IMR-90 (cell line): Measurements from ENCODE around the gene PCYT2. TPM values are rescaled to one million over a fixed set of nuclear protein-coding genes. Genes with fewer than 3 reads are reported as not detected.

Experiments
- ATAC-seq: fragments of 200-7000 bp; cut with Tn5 transposase; 2 replicates; pipeline ENCODE4 v1.9.1; 2020; ENCODE audit warnings: low read depth, mild to moderate bottlenecking, moderate library complexity
- BruUV-seq: library from RNA; stranded (reverse); fragments of 400-500 nt; replicated peaks from 2 replicates; lab custom pipeline; 2021; lab: Mats Ljungman, UMichigan
- CTCF ChIA-PET: fragments of 300-600 bp; formaldehyde crosslinking; extraction: SDS; loops from one replicate; lab custom pipeline; 2021; ENCODE audit warnings: antibody characterized with exemption; lab: Yijun Ruan, JAX
- POLR2A ChIA-PET: fragments of 300-600 bp; sonication (Branson Sonifier 250); formaldehyde crosslinking; loops from one replicate; lab custom pipeline; 2022; ENCODE audit warnings: antibody characterized with exemption; ENCODE audit not compliant: unreplicated experiment; lab: Charles Lee
- DNase-seq: peaks from one replicate; pipeline ENCODE4 v3.0.0; 2013
- H2AFZ ChIP-seq: replicated peaks from 2 replicates; pipeline ENCODE3; 2013; ENCODE audit warnings: low read length, mild to moderate bottlenecking; ENCODE audit not compliant: poor library complexity
- H2AK5ac ChIP-seq: 2 replicates; pipeline ENCODE4 v1.6.1; 2013; ENCODE audit warnings: low read depth, low read length, inconsistent platforms
- H2AK9ac ChIP-seq: replicated peaks from 2 replicates; pipeline ENCODE3; 2013; ENCODE audit warnings: mild to moderate bottlenecking, low read depth, low read length, moderate library complexity; ENCODE audit not compliant: poor library complexity
- H2BK120ac ChIP-seq: 2 replicates; pipeline ENCODE4 v1.6.1; 2013; ENCODE audit warnings: low read depth, low read length, inconsistent platforms
- H2BK15ac ChIP-seq: 3 replicates; pipeline ENCODE4 v1.6.1; 2013; ENCODE audit warnings: low read depth, low read length, inconsistent platforms
- H2BK20ac ChIP-seq: 2 replicates; pipeline ENCODE4 v1.6.1; 2013; ENCODE audit warnings: low read depth, mild to moderate bottlenecking, inconsistent platforms, low read length, moderate library complexity
- H2BK5ac ChIP-seq: 2 replicates; pipeline ENCODE4 v1.6.1; 2013; ENCODE audit warnings: mild to moderate bottlenecking, low read depth, low read length, inconsistent platforms; ENCODE audit not compliant: poor library complexity, severe bottlenecking
- H3K14ac ChIP-seq: replicated peaks from 2 replicates; pipeline ENCODE4 v1.6.1; 2013; ENCODE audit warnings: low read depth, low read length, inconsistent platforms
- H3K18ac ChIP-seq: 2 replicates; pipeline ENCODE4 v1.6.1; 2013; ENCODE audit warnings: low read depth, low read length, control low read depth
- H3K23ac ChIP-seq: 2 replicates; pipeline ENCODE4 v1.6.1; 2013; ENCODE audit warnings: low read depth, low read length, inconsistent platforms
- H3K27ac ChIP-seq: 2 replicates; pipeline ENCODE4 v1.5.1; 2013; ENCODE audit warnings: mild to moderate bottlenecking, control low read depth, low read length; ENCODE audit not compliant: insufficient read depth
- H3K27me3 ChIP-seq: 2 replicates; pipeline ENCODE4 v1.6.1; 2013; ENCODE audit warnings: low read length; ENCODE audit not compliant: control insufficient read depth, insufficient read depth
- H3K36me3 ChIP-seq: 2 replicates; pipeline ENCODE4 v1.6.1; 2013; ENCODE audit warnings: low read length, mixed read lengths; ENCODE audit not compliant: control insufficient read depth, insufficient read depth
- H3K4ac ChIP-seq: 2 replicates; pipeline ENCODE4 v1.6.1; 2013; ENCODE audit warnings: low read depth, low read length, inconsistent platforms
- H3K4me1 ChIP-seq: 2 replicates; pipeline ENCODE4 v1.6.1; 2013; ENCODE audit warnings: low read length, mixed read lengths; ENCODE audit not compliant: control insufficient read depth, insufficient read depth
- H3K4me2 ChIP-seq: 2 replicates; pipeline ENCODE4 v1.6.1; 2013; ENCODE audit warnings: low read depth, mild to moderate bottlenecking, control low read depth, low read length, moderate library complexity
- H3K4me3 ChIP-seq: 2 replicates; pipeline ENCODE4 v1.5.1; 2013; ENCODE audit warnings: low read depth, mild to moderate bottlenecking, control low read depth, low read length, moderate library complexity; ENCODE audit not compliant: insufficient read depth
- H3K56ac ChIP-seq: 2 replicates; pipeline ENCODE4 v1.6.1; 2013; ENCODE audit warnings: low read length, inconsistent platforms; ENCODE audit not compliant: insufficient read depth; ENCODE audit errors: extremely low read depth
- H3K79me1 ChIP-seq, 2 experiments: 2 replicates each; pipeline ENCODE4 v1.6.1; 2013; ENCODE audit warnings: low read length in 2 of 2, inconsistent platforms in 1 of 2, low read depth in 1 of 2
- H3K9ac ChIP-seq: 2 replicates; pipeline ENCODE4 v1.6.1; 2013; ENCODE audit warnings: low read depth, low read length, control low read depth
- H3K9me1 ChIP-seq: 2 replicates; pipeline ENCODE4 v1.6.1; 2013; ENCODE audit warnings: low read length, inconsistent platforms; ENCODE audit not compliant: insufficient read depth
- H3K9me3 ChIP-seq: 2 replicates; pipeline ENCODE4 v1.6.1; 2013; ENCODE audit warnings: low read length; ENCODE audit not compliant: control insufficient read depth, insufficient read depth
- H4K20me1 ChIP-seq: 2 replicates; pipeline ENCODE4 v1.6.1; 2013; ENCODE audit warnings: low read length, inconsistent platforms; ENCODE audit not compliant: insufficient read depth
- H4K5ac ChIP-seq: 2 replicates; pipeline ENCODE4 v1.6.1; 2013; ENCODE audit warnings: mild to moderate bottlenecking, low read depth, low read length, control low read depth
- H4K8ac ChIP-seq, 2 experiments: 2 replicates each; pipeline ENCODE4 v1.6.1; 2013; ENCODE audit warnings: low read depth in 2 of 2, low read length in 2 of 2, control low read depth in 1 of 2, inconsistent platforms in 1 of 2
- H4K91ac ChIP-seq: 2 replicates; pipeline ENCODE4 v1.6.1; 2013; ENCODE audit warnings: low read depth, low read length, inconsistent platforms; ENCODE audit not compliant: insufficient read depth
- CEBPB ChIP-seq: IDR thresholded peaks from 2 replicates; pipeline ENCODE4 v1.6.1; 2012; ENCODE audit warnings: low read depth, low read length, improper control_type of control experiment
- CHD1 ChIP-seq: IDR thresholded peaks from 2 replicates; pipeline ENCODE4 v1.6.1; 2012; ENCODE audit warnings: low read depth, low read length, improper control_type of control experiment
- MAFK ChIP-seq: IDR thresholded peaks from 2 replicates; pipeline ENCODE4 v1.6.1; 2012; ENCODE audit warnings: low read depth, low read length, improper control_type of control experiment
- MXI1 ChIP-seq: IDR thresholded peaks from 2 replicates; pipeline ENCODE4 v1.6.1; 2012; ENCODE audit warnings: low read depth, mild to moderate bottlenecking, low read length, moderate library complexity, borderline replicate concordance
- WGBS, 2 experiments: methylation state at CpG; one replicate each; pipeline versions ENCODE4 v1.1.5 to v1.1.7; 2013; ENCODE audit warnings: missing lambda C conversion rate in 2 of 2; ENCODE audit not compliant: insufficient read length in 1 of 2; ENCODE audit errors: extremely low coverage in 2 of 2; 5-methylcytosine and 5-hydroxymethylcytosine counted together
- dilution Hi-C: fragments of 300-500 bp; cut with HindIII; formaldehyde crosslinking; loops from one replicate; pipeline ENCODE4 v1.14.3; 2018; ENCODE audit warnings: low sequenced_read_pairs; ENCODE audit not compliant: unreplicated experiment
- in situ Hi-C: fragments of 300-500 bp; cut with MboI; formaldehyde crosslinking; loops from 3 replicates; pipeline ENCODE4 v1.14.3; 2019; ENCODE audit warnings: low sequenced_read_pairs, inconsistent platforms, mixed read lengths
- intact Hi-C: fragments of 100-400 bp; cut with micrococcal nuclease; formaldehyde crosslinking; loops from 2 replicates; pipeline ENCODE4 v1.10.0; 2022
- polyA plus RNA-seq, 3 experiments: library from polyadenylated mRNA; depleted of rRNA; stranded (reverse); fragments of >200 nt; gene quantifications; 2 replicates each; pipeline ENCODE4 v1.2.3, GENCODE V29; 2012; ENCODE audit warnings: low replicate concordance in 1 of 3
- total RNA-seq: library from RNA; depleted of rRNA; stranded (reverse); fragments of >200 nt; gene quantifications from 2 replicates; pipeline ENCODE4 v1.2.3, GENCODE V29; 2012

The PCYT2 gene
- total and polyA plus RNA-seq, 2 of the 4 experiments (the other 2 are of a cell fraction), result 37.3 to 38.5 TPM

DNA sequence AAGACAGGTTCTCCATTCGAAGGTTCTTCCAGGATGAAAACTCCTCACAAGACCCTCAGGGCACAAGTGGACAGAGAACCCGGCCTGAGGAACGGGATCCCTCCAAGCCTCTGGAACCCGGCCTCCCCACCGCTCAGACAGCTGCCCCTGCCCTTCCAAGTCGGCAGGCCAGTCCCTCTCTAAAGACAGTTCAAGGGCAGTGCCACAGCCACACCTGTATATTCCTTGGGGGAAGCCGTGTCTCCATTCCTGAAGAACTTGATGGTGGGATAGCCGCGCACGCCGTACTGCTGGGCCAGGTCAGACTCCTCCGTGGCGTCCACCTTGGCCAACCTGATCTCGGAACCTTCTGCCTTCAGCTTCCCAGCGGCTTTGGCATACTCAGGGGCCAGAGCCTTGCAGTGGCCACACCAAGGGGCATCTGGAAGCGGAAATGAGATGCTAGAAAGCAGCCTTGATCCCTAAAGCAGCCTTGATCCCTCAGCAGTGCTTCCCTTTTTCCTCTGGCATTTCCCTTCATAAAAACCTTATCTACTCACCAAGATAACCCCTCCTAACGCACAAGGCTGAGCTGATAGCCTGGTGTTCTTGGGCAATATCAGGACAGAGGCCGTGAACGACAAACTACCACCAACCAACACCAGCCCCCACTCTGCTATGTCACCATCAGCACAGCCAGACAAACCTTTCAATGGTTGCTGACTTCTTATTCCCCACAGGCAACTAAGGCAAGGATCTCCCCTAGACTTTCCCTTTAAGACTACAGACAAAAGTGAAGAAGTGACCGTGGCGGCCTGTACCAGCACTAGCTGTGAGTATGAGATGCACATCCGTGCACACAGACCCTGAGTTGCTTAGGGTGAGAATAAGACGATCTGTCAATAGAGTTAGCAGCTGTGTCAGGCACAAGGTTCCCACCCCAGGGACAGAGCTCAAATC, 52.0 kb downstream of the PCYT2 start:
- Histone ChIP-seq H3K14ac (peak overlapping the region; percentile 97), H4K20me1 (peaks cover 50% of the 10 kb centered on the region), H3K27ac (peak overlapping the region; percentile 89), H3K4me2 (peak overlapping the region; percentile 98), H3K27me3 (no peaks in the 10 kb centered on the region), H4K8ac (peak overlapping the region in 1 of 2 experiments; percentile 69; a peak in 1 of 4 replicates), H3K4me1 (peaks cover 18% of the 10 kb centered on the region), H2BK20ac (no peak overlapping the region), H2AK5ac (peak overlapping the region; percentile 86), H3K56ac (peak overlapping the region; percentile 57; the same call in 1 of the 2 replicates), H4K5ac (peak overlapping the region; percentile 39; the same call in 1 of the 2 replicates), H4K91ac (peak overlapping the region; percentile 89), H3K36me3 (peaks cover 43% of the 10 kb centered on the region), H2AK9ac (peak overlapping the region; percentile 91), H3K23ac (peak overlapping the region; percentile 94), H2BK15ac (no peak overlapping the region), H3K4me3 (peak overlapping the region; percentile 82), H3K9me1 (peaks cover 21% of the 10 kb centered on the region), H3K18ac (no peak overlapping the region; the same call in 1 of the 2 replicates), H3K9ac (peak overlapping the region; percentile 86), H2BK5ac (peak overlapping the region; percentile 81), H2BK120ac (no peak overlapping the region), H3K79me1 (peaks cover 23 to 69% of the 10 kb centered on the region in 2 experiments), H3K9me3 (no peaks in the 10 kb centered on the region), H2AFZ (peak overlapping the region; percentile 43), H3K4ac (peak overlapping the region; percentile 92)
- WGBS, 2 experiments, result 66% methylated on average over 6 of the region's 23 CpGs; no CpG with 5 or more reads in 1 of the 2 experiments
- intact Hi-C loops (no loop called here), in situ Hi-C loops (no loop called here), dilution Hi-C loops (no loop called here)
- CTCF ChIA-PET, result no interaction called here
- BruUV-seq, result TSS peak; percentile 31
- TF ChIP-seq CHD1 (no peak), MXI1 (no peak), CEBPB (peak; percentile 46; the same call in 1 of the 2 replicates), MAFK (no peak)
- ATAC-seq, result no peak
- POLR2A ChIA-PET, result interaction anchor here (0.6 kb wide), 1 partner anchor 128 kb away, joined by 4 read pairs; no protein-coding TSS in a partner anchor
- DNase-seq, result no peak
